ENCODE results near the gene GLI3. TPM values are rescaled to one million over a fixed set of nuclear protein-coding genes. Genes with fewer than 3 reads are reported as not detected.

Gene GLI3
- polyA plus RNA-seq, 2 of the 4 experiments (the other 2 are of a cell fraction): 0.09 TPM; not detected in 1

DNA sequence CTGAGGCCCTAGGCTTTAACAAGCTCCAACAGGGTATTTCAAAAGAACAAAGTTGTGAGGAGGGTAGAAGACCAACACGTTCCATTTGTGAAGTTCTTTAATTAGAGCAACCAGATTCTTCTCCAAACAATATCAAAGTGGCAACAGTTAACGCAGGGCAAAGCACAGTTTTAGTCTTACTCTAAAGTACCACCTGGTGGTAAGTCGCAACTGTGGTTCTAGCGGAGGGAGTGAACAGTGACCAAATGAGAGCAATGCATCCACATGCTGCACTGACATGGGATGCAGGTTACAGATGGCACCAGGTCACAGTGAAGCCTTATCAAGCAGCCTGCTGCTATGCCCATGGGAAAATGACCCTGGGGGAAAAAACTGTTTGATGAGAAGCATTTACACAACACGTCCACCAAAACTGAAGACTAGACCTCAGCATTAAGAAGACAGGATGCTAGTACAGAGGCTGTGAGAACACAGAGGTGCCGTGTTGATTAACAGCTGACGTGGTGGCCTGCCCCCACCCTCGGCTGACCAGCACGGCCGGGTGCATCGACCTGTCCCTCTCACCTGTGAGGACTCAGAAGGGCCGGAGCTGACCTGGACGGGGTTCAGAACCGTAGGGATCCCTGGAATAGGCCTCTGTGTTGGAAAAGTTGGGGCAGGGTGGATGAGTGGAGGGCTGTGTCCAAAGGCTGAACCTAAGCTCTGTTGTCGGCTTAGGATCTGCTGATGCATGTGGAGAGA lies 211.2 kb downstream of the GLI3 start:
- no peaks in the 10 kb centered on the region for H3K9me3 ChIP-seq
- H3K4me3 ChIP-seq: no peak overlapping the region
- H3K4me2 ChIP-seq: no peak overlapping the region
- no peak; a peak in 1 of 6 replicates for ATAC-seq
- FAIRE-seq: no peak
- TF ChIP-seq HOXB13 (CRISPR knock-in tag; IDR thresholded peaks at IDR 0.05; ENCODE audit: low read depth): no peak
- TF ChIP-seq ZSCAN20 (CRISPR knock-in tag; IDR thresholded peaks at IDR 0.05): no peak
- no peak for TF ChIP-seq HEYL (CRISPR knock-in tag; IDR thresholded peaks at IDR 0.05)
- TF ChIP-seq, protein P1, sequence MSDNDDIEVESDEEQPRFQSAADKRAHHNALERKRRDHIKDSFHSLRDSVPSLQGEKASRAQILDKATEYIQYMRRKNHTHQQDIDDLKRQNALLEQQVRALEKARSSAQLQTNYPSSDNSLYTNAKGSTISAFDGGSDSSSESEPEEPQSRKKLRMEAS (IDR thresholded peaks at IDR 0.05): no peak
- no peak for TF ChIP-seq JUN (IDR thresholded peaks at IDR 0.05)
- TF ChIP-seq, protein P2, sequence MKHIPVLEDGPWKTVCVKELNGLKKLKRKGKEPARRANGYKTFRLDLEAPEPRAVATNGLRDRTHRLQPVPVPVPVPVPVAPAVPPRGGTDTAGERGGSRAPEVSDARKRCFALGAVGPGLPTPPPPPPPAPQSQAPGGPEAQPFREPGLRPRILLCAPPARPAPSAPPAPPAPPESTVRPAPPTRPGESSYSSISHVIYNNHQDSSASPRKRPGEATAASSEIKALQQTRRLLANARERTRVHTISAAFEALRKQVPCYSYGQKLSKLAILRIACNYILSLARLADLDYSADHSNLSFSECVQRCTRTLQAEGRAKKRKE (CRISPR knock-in tag; IDR thresholded peaks at IDR 0.05; ENCODE audit: low read depth): no peak
- TF ChIP-seq, protein P3, sequence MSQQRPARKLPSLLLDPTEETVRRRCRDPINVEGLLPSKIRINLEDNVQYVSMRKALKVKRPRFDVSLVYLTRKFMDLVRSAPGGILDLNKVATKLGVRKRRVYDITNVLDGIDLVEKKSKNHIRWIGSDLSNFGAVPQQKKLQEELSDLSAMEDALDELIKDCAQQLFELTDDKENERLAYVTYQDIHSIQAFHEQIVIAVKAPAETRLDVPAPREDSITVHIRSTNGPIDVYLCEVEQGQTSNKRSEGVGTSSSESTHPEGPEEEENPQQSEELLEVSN (IDR thresholded peaks at IDR 0.05; ENCODE audit: borderline replicate concordance, low read depth): no peak
- TF ChIP-seq KDM5A (IDR thresholded peaks at IDR 0.05): no peak
- no peak for TF ChIP-seq FOSB (CRISPR knock-in tag; IDR thresholded peaks at IDR 0.05)
- TF ChIP-seq HDAC2 (IDR thresholded peaks at IDR 0.05): no peak
- TF ChIP-seq HOXA7 (CRISPR knock-in tag; IDR thresholded peaks at IDR 0.05): no peak
- TF ChIP-seq RCOR1 (IDR thresholded peaks at IDR 0.05; ENCODE audit: low read depth, low read length): no peak
- TF ChIP-seq MAFK (IDR thresholded peaks at IDR 0.05; ENCODE audit: partially characterized antibody): no peak
- no peak for TF ChIP-seq NFE2L2 (conservative IDR thresholded peaks at IDR 0.05; ENCODE audit: low read length)
- TF ChIP-seq CEBPB (IDR thresholded peaks at IDR 0.05): no peak
- no peak for TF ChIP-seq MAZ (IDR thresholded peaks at IDR 0.05; ENCODE audit: borderline replicate concordance, low read depth, low read length)
- no peak for TF ChIP-seq EHMT2 (IDR thresholded peaks at IDR 0.05; ENCODE audit: low read depth)
- TF ChIP-seq KDM1A (IDR thresholded peaks at IDR 0.05; ENCODE audit: low read depth): no peak
- TF ChIP-seq, protein P4, sequence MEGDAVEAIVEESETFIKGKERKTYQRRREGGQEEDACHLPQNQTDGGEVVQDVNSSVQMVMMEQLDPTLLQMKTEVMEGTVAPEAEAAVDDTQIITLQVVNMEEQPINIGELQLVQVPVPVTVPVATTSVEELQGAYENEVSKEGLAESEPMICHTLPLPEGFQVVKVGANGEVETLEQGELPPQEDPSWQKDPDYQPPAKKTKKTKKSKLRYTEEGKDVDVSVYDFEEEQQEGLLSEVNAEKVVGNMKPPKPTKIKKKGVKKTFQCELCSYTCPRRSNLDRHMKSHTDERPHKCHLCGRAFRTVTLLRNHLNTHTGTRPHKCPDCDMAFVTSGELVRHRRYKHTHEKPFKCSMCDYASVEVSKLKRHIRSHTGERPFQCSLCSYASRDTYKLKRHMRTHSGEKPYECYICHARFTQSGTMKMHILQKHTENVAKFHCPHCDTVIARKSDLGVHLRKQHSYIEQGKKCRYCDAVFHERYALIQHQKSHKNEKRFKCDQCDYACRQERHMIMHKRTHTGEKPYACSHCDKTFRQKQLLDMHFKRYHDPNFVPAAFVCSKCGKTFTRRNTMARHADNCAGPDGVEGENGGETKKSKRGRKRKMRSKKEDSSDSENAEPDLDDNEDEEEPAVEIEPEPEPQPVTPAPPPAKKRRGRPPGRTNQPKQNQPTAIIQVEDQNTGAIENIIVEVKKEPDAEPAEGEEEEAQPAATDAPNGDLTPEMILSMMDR (IDR thresholded peaks at IDR 0.05): no peak
- ChIA-PET CTCF (interaction anchor here (1.0 to 2.8 kb wide), 3 partner anchors 9 to 85 kb away, joined by 3 to 6 read pairs (median 3); no protein-coding TSS in a partner anchor), POLR2A (no interaction called here)
- no peak for DNase-seq (ENCODE audit: low read depth in 1 of 2, low spot score in 1 of 2)
- no peak overlapping the region for H3K27ac ChIP-seq
- no peaks in the 10 kb centered on the region for H3K4me1 ChIP-seq
- 38% methylated on average over 11 of the region's 15 CpGs for WGBS (ENCODE audit: missing lambda C conversion rate)

DNA sequence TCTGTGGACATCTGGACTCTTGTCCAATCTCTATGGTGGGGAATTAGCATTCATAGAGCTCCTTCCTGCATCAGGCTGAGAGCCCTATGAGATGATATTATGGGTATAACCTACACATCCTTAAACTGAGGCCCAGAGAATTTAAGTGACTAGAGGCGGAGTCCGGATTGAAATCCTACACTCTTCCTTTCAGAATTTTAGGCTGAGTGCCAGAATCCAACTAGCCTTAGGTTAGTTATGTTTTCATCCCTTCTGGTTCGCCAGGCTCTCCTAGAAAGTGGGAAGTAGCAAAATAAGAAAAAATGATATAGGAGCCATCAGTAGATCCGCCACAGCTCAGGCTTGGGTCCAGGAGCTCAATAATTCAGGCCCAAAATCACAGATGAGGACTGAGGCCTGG lies 212.5 kb downstream of the GLI3 start:
- TF ChIP-seq, protein P3 (IDR thresholded peaks at IDR 0.05; ENCODE audit: borderline replicate concordance, low read depth): no peak
- TF ChIP-seq HOXB13 (CRISPR knock-in tag; IDR thresholded peaks at IDR 0.05; ENCODE audit: low read depth) (no peak), ZSCAN20 (CRISPR knock-in tag; IDR thresholded peaks at IDR 0.05) (no peak), RFX5 (IDR thresholded peaks at IDR 0.05) (no peak), CHD2 (IDR thresholded peaks at IDR 0.05; ENCODE audit: low read length, partially characterized antibody) (no peak), KDM5A (IDR thresholded peaks at IDR 0.05) (no peak)
- TF ChIP-seq, protein P5, sequence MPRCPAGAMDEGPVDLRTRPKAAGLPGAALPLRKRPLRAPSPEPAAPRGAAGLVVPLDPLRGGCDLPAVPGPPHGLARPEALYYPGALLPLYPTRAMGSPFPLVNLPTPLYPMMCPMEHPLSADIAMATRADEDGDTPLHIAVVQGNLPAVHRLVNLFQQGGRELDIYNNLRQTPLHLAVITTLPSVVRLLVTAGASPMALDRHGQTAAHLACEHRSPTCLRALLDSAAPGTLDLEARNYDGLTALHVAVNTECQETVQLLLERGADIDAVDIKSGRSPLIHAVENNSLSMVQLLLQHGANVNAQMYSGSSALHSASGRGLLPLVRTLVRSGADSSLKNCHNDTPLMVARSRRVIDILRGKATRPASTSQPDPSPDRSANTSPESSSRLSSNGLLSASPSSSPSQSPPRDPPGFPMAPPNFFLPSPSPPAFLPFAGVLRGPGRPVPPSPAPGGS (IDR thresholded peaks at IDR 0.05): no peak
- TF ChIP-seq, protein P6, sequence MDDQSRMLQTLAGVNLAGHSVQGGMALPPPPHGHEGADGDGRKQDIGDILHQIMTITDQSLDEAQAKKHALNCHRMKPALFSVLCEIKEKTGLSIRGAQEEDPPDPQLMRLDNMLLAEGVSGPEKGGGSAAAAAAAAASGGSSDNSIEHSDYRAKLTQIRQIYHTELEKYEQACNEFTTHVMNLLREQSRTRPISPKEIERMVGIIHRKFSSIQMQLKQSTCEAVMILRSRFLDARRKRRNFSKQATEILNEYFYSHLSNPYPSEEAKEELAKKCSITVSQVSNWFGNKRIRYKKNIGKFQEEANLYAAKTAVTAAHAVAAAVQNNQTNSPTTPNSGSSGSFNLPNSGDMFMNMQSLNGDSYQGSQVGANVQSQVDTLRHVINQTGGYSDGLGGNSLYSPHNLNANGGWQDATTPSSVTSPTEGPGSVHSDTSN (IDR thresholded peaks at IDR 0.05): no peak
- 73% methylated on average over 4 of the region's 4 CpGs for WGBS (ENCODE audit: missing lambda C conversion rate)
- H3K4me1 ChIP-seq: no peaks in the 10 kb centered on the region
- DNase-seq (ENCODE audit: low read depth in 1 of 2, low spot score in 1 of 2) (no peak), FAIRE-seq (no peak), ATAC-seq (no peak)
- H3K4me2 ChIP-seq: no peak overlapping the region
- H3K27ac ChIP-seq: no peak overlapping the region
- no peaks in the 10 kb centered on the region for H3K9me3 ChIP-seq
- ChIA-PET CTCF (interaction anchor here (1.0 to 2.8 kb wide), 3 partner anchors 8 to 47 kb away, joined by 3 to 6 read pairs (median 3); no protein-coding TSS in a partner anchor), POLR2A (no interaction called here)
- H3K4me3 ChIP-seq: no peak overlapping the region
